Measurements from ENCODE around the gene XXYLT1.
"Not testable (repeated sequence)": the region's sequence is repeated elsewhere in the genome, so short reads cannot be mapped to it uniquely, and the experiment has no call there.

The XXYLT1 gene

GRCh38 chr3:195040094-195040493 lies 230.9 kb downstream of the XXYLT1 start:
- DNase-seq = no peak

DNA sequence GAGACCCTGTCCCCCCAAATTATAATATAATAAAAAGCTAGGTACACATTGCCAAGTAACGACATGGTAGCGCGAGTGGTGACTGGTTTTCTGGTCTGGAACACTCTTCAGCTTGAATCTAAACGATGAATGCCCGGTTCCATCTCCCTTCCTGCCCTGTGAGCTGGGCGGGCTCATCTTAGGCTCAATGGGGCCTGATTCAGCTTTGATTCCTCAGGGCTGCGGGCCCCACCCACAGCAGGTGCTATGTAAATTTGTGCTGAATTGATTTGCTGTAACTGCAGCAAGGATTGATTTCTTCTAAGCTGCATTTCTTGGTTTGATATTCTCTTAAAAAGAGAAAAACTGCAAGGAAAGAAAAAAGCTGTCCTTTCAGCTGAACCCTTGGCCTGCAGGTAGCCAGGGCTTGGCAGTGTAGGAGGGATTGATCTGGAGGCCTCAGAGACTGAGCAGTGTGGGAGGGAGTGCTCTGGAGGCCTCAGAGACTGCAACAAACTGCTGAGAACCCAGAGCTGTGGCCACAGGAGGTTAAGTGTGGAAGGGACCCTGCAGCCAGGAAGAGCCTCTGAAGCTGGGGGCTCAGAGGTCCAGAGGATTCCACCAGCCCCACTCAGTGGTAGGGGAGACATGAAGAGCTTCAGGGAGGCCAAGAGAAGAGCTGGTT lies 231.6 kb downstream of the XXYLT1 start:
- no peak for DNase-seq

DNA sequence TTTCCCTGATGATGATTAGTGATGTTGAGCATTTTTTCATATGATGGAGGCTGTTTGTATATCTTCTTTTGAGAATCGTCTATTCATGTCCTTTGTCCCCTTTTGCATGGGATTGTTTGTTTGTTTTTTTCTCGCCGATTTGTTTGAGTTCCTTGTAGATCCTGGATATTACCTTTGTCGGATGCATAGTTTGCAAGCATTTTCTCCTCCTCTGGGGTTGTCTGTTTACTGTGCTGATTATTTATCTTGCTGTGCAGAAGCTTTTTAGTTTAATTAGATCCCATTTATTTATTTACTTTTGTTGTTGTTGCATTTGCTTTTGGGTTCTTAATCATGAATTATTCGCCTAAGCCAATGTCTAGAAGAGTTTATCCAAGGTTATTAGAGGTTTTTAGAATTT lies 232.8 kb downstream of the XXYLT1 start:
- DNase-seq = no peak

GRCh38 chr3:195037586-195037985 lies 233.4 kb downstream of the XXYLT1 start:
- not testable (repeated sequence) for DNase-seq

DNA sequence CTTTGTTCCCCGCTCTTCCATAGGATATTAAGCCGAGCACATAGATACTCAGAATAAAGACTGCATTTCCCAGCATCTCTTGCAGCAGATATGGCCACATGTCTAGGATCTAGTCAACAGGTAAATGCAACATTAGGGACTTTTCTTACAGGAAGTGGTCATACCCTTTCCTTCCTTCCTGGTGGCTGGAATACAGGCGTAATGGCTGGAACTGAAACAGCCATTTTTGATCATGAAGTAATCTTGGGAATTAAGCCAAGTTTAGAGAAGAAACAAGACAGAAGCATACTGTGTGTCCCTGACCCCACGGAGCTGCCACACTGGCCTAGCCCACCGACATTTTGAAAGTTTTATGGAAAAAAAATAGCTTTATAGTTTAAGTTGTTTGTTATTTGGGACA lies 234.0 kb downstream of the XXYLT1 start:
- no peak for DNase-seq

- DNase-seq = no peak
These were observed 234.4 kb downstream of the XXYLT1 start for GRCh38 chr3:195036574-195036973.

- DNase-seq = no peak
These were observed 234.8 kb downstream of the XXYLT1 start for GRCh38 chr3:195036203-195036505.

GRCh38 chr3:195035345-195036202 lies 235.4 kb downstream of the XXYLT1 start:
- DNase-seq = no peak

DNA sequence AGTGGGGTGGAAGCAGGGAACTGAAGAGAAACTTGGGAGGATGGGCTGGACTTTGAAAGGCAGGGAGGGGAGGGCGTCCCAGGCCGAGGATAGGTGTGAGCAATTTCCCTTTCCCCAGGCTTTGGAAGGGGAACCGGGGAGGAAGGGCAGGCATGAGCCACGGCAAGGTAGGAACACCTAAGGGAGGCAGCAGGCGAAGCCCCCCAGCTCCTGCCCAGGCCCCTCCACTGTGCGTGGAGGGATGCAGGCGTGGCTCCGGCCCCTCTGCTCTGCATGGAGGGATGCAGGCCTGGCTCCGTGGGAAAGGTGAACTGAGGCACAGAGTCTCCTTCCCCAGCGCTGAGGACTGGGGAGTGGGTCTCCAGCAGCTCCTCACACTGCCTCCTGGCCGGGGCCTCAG lies 236.4 kb downstream of the XXYLT1 start:
- no peak for DNase-seq

GRCh38 chr3:195034101-195034500 lies 236.9 kb downstream of the XXYLT1 start:
- DNase-seq = no peak

DNA sequence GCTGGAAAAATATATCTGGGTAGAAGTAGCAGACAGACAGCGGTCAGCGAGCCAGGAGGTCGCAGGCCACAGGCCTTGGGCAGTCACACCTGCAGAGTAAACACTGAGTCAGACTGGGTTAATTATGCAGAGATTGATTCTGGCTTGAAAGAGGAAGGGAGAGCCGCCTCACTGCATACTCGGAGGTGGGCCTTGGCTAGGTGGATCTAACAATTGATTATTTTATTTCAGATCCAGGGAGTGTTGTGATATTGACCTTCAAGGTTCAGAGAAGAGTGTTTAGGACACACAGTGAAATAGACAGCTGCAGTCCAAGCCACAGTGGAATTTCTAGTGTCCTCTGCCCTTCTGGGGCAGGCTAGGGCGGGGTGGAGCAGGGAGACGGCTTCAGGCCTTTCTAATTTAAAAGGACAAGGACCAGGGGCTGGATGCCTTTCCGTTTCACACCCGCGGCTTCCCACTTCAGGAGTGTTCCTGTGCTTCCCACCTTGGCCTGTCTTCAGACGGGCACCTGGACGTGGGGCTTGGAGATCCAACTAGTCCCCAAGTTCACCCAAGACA lies 237.3 kb downstream of the XXYLT1 start:
- no peak for DNase-seq

GRCh38 chr3:195032955-195033354 lies 238.0 kb downstream of the XXYLT1 start:
- no peak for DNase-seq

GRCh38 chr3:195032106-195032759 lies 238.7 kb downstream of the XXYLT1 start:
- DNase-seq = no peak

DNA sequence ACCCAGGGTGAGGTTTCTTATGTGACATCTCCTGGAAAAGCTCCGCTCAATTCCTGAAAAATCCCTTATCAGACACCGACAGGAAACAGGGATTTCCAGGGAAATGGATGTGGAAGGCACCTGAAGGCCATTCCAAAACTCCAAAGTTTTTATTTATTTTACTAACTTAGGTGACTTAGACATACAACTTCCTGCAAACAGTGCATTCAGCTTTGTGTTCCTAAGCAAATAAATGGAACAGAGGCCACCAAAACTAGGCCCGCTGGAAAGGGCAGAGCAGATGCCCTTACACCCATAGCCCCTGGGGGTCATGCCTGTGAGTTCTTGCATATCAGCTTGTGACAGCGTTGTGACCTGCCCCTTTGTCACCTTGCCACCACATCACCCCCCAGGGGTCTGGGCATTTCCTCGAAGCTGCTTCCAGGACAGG lies 239.4 kb downstream of the XXYLT1 start:
- DNase-seq = no peak

- no peak for DNase-seq
These were observed 240.1 kb downstream of the XXYLT1 start for GRCh38 chr3:195030791-195031321.

GRCh38 chr3:195028877-195029606 lies 241.9 kb downstream of the XXYLT1 start:
- no peak for DNase-seq

DNA sequence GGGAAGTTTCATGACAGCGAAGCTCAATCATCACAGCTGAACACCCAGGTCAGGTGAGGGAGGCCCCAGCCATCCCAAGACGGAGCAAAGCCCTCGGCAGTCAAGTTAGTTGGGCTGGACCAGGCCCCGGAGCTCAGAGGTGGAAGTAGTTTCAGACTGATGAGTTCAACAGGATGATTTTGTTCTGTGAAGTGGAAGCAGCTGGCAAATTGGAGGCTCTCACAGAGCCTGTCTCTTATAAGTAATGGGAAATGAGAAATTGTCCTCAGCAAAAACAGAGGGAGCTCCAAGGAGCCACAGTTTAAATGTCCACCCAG lies 245.1 kb downstream of the XXYLT1 start:
- DNase-seq = no peak

GRCh38 chr3:195025056-195025883 lies 245.7 kb downstream of the XXYLT1 start:
- no peak for DNase-seq

DNA sequence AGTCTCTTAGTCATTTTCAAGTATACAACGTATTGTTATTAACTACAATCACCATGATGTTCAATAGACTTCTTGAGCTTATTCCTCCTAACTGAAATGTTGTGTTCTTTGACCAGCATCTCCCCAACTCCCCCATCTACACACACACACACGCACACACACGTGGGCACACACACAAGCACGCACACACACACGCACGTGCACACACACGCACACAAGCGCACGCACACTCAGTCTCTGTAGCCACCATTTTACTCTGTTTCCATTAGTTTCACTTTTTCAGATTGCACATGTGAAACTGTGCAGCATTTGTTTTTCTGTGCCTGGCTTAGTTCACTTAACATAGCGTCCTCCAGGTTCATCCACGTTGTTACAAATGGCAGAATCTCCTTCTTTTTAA lies 247.0 kb downstream of the XXYLT1 start:
- no peak for DNase-seq

DNA sequence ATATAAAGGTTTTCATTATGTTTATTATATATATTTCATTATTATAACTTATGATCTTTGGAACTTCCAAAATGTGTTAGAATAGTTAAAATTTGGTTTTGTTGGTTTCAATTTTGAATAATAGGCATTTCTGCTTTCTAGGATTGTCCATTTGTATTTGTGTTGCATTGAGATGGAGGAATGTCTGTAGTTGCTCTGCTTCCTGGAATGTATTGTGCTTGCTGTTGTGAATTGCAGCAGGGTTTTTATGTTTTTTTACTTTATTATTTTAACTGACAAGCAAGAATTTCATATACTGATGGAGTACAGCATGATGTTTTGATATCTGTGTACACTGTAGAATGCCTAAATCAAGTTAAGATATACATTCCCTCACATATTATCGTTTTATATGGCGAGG lies 247.4 kb downstream of the XXYLT1 start:
- no peak for DNase-seq

DNA sequence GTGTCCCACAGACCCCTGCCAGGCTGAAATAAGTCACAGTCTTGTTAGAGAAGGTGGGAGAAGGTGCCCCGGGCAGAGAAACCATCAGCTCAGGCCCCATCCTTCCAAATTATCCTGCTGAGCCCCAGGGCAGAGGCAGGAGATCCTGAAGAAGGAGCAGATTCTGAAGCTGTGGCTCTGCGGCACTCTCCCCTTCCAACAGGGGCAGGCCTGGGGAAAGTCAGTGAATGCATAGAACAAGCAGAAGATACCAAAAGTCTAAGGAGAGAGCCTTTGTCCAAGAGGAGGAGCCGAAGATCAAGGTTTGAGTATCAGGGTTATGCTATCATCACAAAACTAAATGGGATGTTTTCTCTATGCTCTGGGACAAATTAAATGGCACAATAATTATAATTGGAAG lies 249.3 kb downstream of the XXYLT1 start:
- no peak for DNase-seq

GRCh38 chr3:195020921-195021320 lies 250.0 kb downstream of the XXYLT1 start:
- no peak for DNase-seq

All from T-helper 1 cell (primary cell).